SK-N-MC (cell line): ENCODE measurements around the gene GOLGA2.

ENCODE experiments used
- DNase-seq: peaks from one replicate; pipeline ENCODE4 v3.0.0-alpha.2; 2011; ENCODE audit warnings: low read depth, low spot score
- H3K27ac ChIP-seq: fragments of 200-600 bp; sonication (generic); 2 replicates; pipeline ENCODE4 v1.5.1; 2016; ENCODE audit warnings: mixed run types
- H3K36me3 ChIP-seq: fragments of 200-600 bp; sonication (generic); 2 replicates; pipeline ENCODE4 v1.6.1; 2017; ENCODE audit warnings: antibody characterized with exemption, low read length, mixed read lengths; ENCODE audit not compliant: insufficient read depth
- H3K4me3 ChIP-seq: fragments of 200-600 bp; sonication (generic); 2 replicates; pipeline ENCODE4 v1.5.1; 2016
- H3K9ac ChIP-seq: fragments of 200-600 bp; sonication (generic); 2 replicates; pipeline ENCODE4 v1.8.0; 2017; ENCODE audit warnings: mixed run types, mixed read lengths; ENCODE audit not compliant: insufficient read length
- H3K9me3 ChIP-seq: fragments of 200-600 bp; sonication (generic); 2 replicates; pipeline ENCODE4 v1.6.1; 2017; ENCODE audit warnings: low read depth, mild to moderate bottlenecking, antibody characterized with exemption, low read length, moderate library complexity, mixed read lengths
- EZH2 ChIP-seq: fragments of 200-600 bp; sonication (generic); IDR thresholded peaks from one replicate; pipeline ENCODE4 v1.6.1; 2017; ENCODE audit warnings: antibody characterized with exemption
- FOXP2 ChIP-seq: optimal IDR thresholded peaks from 2 replicates; pipeline ENCODE3; 2011; ENCODE audit warnings: mild to moderate bottlenecking, moderate library complexity; ENCODE audit not compliant: insufficient read depth; ENCODE audit errors: extremely low read length, control extremely low read depth
- POLR2AphosphoS5 ChIP-seq: IDR thresholded peaks from 2 replicates; pipeline ENCODE4 v1.6.1; 2012; ENCODE audit warnings: mild to moderate bottlenecking, low read depth, low read length, borderline replicate concordance

Gene GOLGA2

DNA sequence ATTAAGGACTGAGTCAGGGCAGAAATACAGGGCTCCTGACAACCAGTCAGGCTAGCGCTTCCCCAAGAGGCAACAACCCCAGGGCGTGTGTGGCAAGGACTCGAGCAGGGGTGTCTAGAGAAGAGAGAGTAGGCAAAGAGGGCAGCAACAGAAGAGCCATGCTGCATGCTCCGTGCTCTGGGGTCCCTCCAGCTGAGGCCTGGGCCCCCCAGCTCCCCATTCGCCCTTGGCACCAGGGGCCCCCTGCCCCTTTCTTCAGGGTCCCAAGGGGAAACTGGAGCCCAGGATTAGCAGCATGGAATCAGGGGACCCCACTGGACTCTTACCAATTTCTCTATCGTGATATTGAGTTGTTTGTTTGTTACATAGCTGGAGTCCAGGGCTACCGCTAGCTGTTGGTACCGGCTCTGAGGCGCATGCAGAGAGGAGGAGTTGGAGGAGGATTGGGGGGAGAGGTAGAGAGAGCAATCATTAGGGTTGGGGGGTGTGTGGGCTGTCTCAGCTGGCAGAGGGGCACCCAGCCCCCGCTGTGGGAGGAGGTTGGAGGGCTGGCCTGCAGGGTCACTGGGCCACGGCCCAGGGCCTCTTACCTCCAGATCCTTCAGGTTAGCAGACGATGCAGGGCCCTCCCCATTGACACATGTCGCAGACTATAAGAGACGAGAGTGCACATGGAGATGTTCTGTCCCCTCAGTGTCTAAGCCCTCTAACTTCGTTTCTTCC lies 8.8 kb downstream of the GOLGA2 start:
- TF ChIP-seq POLR2AphosphoS5 (no peak), EZH2 (no peak), FOXP2 (no peak)
- Histone ChIP-seq H3K27ac (no peak overlapping the region), H3K36me3 (peaks cover 13% of the 10 kb centered on the region)

DNA sequence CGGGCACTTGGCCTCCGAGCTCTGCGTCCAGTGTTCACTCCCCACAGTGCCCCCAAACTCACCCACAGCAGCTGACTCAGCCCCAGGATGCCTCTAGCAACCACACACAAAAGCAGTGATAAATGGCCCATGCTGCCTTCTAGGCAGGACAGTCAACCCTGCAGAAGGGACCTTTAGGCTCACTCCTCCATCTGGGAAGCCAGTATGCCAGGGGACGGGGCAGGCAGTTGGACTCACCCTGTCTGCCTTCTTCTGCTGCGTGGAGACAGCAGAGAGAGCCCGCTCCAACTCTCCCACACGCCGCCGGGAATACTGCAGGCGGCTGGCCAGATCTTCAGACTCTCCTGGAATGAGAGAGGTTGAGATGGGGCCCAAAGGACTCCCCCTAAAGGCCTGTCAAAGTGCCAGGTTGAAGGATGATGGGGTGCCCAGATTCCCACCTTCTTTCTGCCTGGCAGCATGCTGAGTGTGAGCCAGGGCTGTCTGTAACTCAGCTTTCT lies 10.4 kb downstream of the GOLGA2 start:
- TF ChIP-seq FOXP2 (no peak), POLR2AphosphoS5 (no peak), EZH2 (no peak)
- H3K4me3 ChIP-seq = no peak overlapping the region
- H3K27ac ChIP-seq = no peak overlapping the region
- H3K9me3 ChIP-seq = no peaks in the 10 kb centered on the region
- H3K9ac ChIP-seq = no peak overlapping the region
- peaks cover 5% of the 10 kb centered on the region; the same call in 1 of the 2 replicates for H3K36me3 ChIP-seq
- no peak for DNase-seq

More for the DNA sequence above, 8.8 kb downstream of the GOLGA2 start:
- Histone ChIP-seq H3K9me3 (no peaks in the 10 kb centered on the region), H3K4me3 (no peak overlapping the region), H3K9ac (no peak overlapping the region)
- no peak for DNase-seq

DNA sequence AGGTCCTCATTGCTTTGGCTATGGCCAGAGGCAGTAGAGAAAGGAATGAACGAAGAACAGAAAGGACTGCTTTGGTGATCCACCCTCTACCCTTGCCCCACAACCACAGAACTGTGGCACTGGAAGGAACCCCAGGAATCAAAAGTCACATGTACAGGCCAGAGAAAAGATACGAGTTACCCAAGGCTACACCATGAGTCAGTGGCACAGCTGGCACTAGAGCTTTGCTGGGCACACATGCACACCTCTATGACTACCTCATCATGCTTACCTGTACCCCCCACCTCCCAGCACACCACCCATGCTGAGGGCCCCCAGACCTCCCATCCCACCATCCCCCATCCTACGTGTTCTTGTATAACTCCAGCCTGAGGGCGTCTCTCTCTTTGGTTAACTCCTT lies 13.1 kb downstream of the GOLGA2 start:
- H3K9ac ChIP-seq = no peak overlapping the region
- DNase-seq = no peak
- TF ChIP-seq EZH2 = no peak
- TF ChIP-seq POLR2AphosphoS5 = no peak
- H3K36me3 ChIP-seq = peaks cover 20% of the 10 kb centered on the region; the same call in 1 of the 2 replicates
- H3K9me3 ChIP-seq = no peaks in the 10 kb centered on the region
- no peak overlapping the region for H3K27ac ChIP-seq
- H3K4me3 ChIP-seq = no peak overlapping the region

DNA sequence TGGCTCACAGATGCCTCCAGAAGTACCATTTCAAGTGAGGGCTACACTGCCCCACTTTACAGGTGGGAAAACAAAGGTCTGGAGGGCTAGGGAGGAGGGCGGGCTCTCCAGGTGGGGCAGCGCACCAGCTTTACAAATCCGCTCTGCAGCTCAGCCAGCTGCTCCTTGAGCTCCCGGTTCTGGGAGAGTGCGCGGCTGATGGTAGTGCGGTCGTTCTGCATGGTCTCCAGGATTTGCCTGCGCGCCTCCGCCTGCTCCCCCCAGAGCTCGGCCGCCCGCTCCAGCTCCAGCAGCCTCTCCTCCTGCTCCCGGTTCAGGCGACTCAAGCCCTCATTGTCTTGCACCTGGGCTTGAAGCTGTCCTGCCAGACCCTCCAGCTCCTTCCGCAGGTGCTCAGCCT lies 15.5 kb downstream of the GOLGA2 start:
- no peaks in the 10 kb centered on the region for H3K9me3 ChIP-seq
- DNase-seq = no peak
- peaks cover 26% of the 10 kb centered on the region; the same call in 1 of the 2 replicates for H3K36me3 ChIP-seq
- no peak overlapping the region for H3K4me3 ChIP-seq
- no peak overlapping the region for H3K9ac ChIP-seq
- TF ChIP-seq FOXP2 (no peak), POLR2AphosphoS5 (no peak), EZH2 (no peak)
- H3K27ac ChIP-seq = no peak overlapping the region

DNA sequence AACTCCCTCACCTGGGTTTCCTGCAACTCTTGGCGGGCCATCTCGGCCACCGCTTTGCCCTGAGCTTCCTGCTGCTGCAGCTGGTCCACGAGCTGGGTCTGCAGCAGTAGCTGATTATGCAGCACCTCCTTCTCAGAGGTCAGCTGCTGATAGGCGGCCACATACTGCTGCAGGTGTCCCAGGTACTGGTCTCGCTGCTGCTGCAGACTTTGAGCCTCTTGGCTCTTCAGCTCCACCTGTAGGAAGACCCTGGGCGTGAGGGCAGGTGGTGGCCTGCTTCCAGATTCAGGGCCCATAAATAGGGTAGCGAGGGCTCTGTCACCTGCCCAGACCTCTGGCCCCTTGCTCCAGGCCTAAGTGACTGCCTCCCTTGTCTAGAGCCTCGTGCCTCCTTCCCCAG lies 16.7 kb downstream of the GOLGA2 start:
- H3K36me3 ChIP-seq = peaks cover 26% of the 10 kb centered on the region; the same call in 1 of the 2 replicates

DNA sequence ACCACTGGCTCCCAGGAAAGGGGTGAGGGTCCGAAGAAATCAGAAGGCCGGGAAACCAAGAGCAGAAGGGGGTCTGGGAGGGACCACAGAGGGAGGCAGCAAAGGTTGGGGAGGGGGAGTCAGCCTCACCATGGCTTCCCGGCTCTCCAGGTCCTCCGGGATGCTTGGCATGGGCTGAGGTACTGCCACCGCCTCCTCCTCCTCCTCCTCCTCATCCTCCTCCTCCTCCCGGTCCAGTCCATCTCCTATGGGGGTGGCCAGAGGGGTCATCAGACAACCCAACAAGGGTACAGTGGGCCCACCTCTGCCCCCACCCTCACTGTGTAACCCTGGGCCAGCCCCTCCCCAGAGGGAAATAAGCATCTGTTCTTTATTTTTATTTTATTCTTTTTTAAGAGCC lies 17.5 kb downstream of the GOLGA2 start:
- peaks cover 26% of the 10 kb centered on the region; the same call in 1 of the 2 replicates for H3K36me3 ChIP-seq

More for the DNA sequence above, 16.7 kb downstream of the GOLGA2 start:
- no peak overlapping the region for H3K27ac ChIP-seq
- no peak overlapping the region for H3K9ac ChIP-seq
- no peaks in the 10 kb centered on the region for H3K9me3 ChIP-seq
- no peak for DNase-seq
- no peak for TF ChIP-seq EZH2
- TF ChIP-seq FOXP2 = no peak
- TF ChIP-seq POLR2AphosphoS5 = no peak
- H3K4me3 ChIP-seq = no peak overlapping the region

DNA sequence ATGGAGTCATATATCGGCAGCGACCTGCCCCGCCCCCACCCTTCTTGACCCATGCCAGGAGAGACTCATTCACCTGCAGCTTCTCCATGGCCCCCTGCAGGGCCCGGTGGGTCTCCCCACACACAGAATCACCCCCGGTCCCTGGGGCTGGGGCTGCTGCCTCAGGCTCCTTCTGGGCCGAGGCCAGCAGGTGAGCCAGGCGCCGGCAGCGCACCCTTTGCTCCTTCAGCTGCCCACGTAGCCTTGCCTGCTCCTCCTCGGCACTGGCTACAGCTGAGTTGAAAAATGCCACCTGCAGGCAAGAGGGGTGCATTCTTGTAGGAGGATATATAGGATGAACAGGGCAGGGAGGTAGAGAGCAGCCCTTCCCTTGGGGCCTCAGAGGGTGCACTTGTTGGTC lies 17.9 kb downstream of the GOLGA2 start:
- Histone ChIP-seq H3K36me3 (peaks cover 26% of the 10 kb centered on the region; the same call in 1 of the 2 replicates), H3K27ac (no peak overlapping the region), H3K9me3 (no peaks in the 10 kb centered on the region), H3K4me3 (no peak overlapping the region), H3K9ac (no peak overlapping the region)
- DNase-seq = no peak
- TF ChIP-seq EZH2 (no peak), POLR2AphosphoS5 (no peak), FOXP2 (no peak)

More for the DNA sequence above, 17.5 kb downstream of the GOLGA2 start:
- TF ChIP-seq POLR2AphosphoS5 (no peak), EZH2 (no peak), FOXP2 (no peak)
- no peak overlapping the region for H3K9ac ChIP-seq
- DNase-seq = no peak
- H3K27ac ChIP-seq = no peak overlapping the region
- no peaks in the 10 kb centered on the region for H3K9me3 ChIP-seq
- no peak overlapping the region for H3K4me3 ChIP-seq

DNA sequence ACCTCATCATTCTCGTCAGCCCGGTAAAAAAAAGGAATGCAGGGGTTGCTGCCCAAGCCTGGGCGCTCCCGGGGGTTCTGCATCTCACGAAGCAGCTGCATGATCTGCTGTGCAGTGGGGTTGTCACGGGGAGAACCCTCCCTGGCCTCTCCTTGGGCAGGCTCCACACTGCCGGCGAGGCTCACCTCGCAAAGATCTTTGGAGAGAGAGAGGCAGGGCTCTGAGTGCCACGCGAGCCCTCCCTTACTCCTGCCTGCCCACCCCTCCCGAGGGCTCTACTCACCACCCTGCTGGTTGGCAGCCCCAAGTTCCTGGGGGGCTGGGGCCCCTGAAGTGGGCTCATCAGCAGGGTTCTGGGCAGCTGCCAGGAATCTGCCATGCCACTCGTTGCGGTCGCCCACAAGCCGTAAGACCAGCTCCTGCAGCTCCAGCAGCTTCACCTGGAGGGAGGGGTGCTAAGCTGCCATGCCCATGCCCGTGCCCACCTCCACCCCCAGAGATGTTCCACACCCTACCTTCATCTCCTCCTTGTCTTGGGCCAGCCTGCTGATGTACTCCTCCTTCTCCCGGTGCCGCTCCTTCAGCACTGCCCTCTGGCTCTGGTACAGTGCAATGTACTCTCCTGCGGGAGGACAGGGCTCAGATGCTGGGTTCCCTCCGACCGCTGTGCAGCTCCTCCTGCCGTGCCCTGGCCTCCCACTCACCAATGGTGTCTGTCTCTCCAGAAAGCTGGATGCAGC lies 18.6 kb downstream of the GOLGA2 start:
- DNase-seq = no peak
- no peak overlapping the region for H3K9ac ChIP-seq
- no peak for TF ChIP-seq POLR2AphosphoS5
- TF ChIP-seq FOXP2 = no peak
- no peak for TF ChIP-seq EZH2
- H3K4me3 ChIP-seq = no peak overlapping the region
- peaks cover 22% of the 10 kb centered on the region; the same call in 1 of the 2 replicates for H3K36me3 ChIP-seq
- no peaks in the 10 kb centered on the region for H3K9me3 ChIP-seq
- H3K27ac ChIP-seq = no peak overlapping the region; the same call in 1 of the 2 replicates
